Left ventricle myocardium inferior (tissue), 1 donor: ENCODE data around the gene CTNNA2. TPM values are rescaled to one million over a fixed set of nuclear protein-coding genes. Genes with fewer than 3 reads are reported as not detected.

Experiments used
- DNase-seq: peaks from one replicate; pipeline ENCODE4 v3.0.0-alpha.2; 2020
- H3K27ac ChIP-seq: fragments of 200-600 bp; replicated peaks from 2 replicates; pipeline ENCODE4 v1.8.0; 2021
- H3K27me3 ChIP-seq: fragments of 200-600 bp; 2 replicates; pipeline ENCODE4 v1.8.0; 2021; ENCODE audit warnings: low read depth
- H3K36me3 ChIP-seq: fragments of 200-600 bp; 2 replicates; pipeline ENCODE4 v1.8.0; 2021
- H3K4me1 ChIP-seq: fragments of 200-600 bp; 2 replicates; pipeline ENCODE4 v1.8.0; 2021
- H3K4me3 ChIP-seq: fragments of 200-600 bp; 2 replicates; pipeline ENCODE4 v1.8.0; 2021; ENCODE audit warnings: mild to moderate bottlenecking, moderate library complexity
- H3K9me3 ChIP-seq: fragments of 200-600 bp; replicated peaks from 2 replicates; pipeline ENCODE4 v1.8.0; 2021
- CTCF ChIP-seq: fragments of 200-600 bp; IDR thresholded peaks from 2 replicates; pipeline ENCODE4 v1.8.0; 2021; ENCODE audit warnings: antibody characterized with exemption, mild to moderate bottlenecking, borderline replicate concordance
- intact Hi-C: fragments of 100-400 bp; cut with micrococcal nuclease; formaldehyde crosslinking; loops from one replicate; pipeline ENCODE4 v1.11.0; 2022
- total RNA-seq: library from RNA; stranded (reverse); fragmentation: NEBNext Ultra II Directional; extraction: Animal tissue kit (Norgen Biotek cat#: 25700); gene quantifications from one replicate; pipeline ENCODE4 v1.2.1, GENCODE V29; 2021
- donor health status: DM: no; HTN: yes; CAD: no; lungs with severe emphysema.

Gene CTNNA2
- total RNA-seq, 1 donor from 2014 or later: not detected

- no peak for DNase-seq
- intact Hi-C loops: no loop called here
Observed at GRCh38 chr2:79872656-79873055, 359.8 kb downstream of the CTNNA2 start.

GRCh38 chr2:79874015-79874414 lies 361.2 kb downstream of the CTNNA2 start:
- no peaks in the 10 kb centered on the region for H3K4me1 ChIP-seq
- H3K9me3 ChIP-seq: no peaks in the 10 kb centered on the region
- no peaks in the 10 kb centered on the region for H3K36me3 ChIP-seq
- H3K27ac ChIP-seq: no peak overlapping the region
- DNase-seq: no peak
- H3K4me3 ChIP-seq: no peak overlapping the region
- intact Hi-C loops: no loop called here
- TF ChIP-seq CTCF: no peak
- no peaks in the 10 kb centered on the region for H3K27me3 ChIP-seq

More at GRCh38 chr2:79872656-79873055, 359.8 kb downstream of the CTNNA2 start:
- TF ChIP-seq CTCF: no peak
- no peaks in the 10 kb centered on the region for H3K9me3 ChIP-seq
- H3K4me1 ChIP-seq: no peaks in the 10 kb centered on the region
- H3K27ac ChIP-seq: no peak overlapping the region
- no peaks in the 10 kb centered on the region for H3K27me3 ChIP-seq
- H3K4me3 ChIP-seq: no peak overlapping the region
- H3K36me3 ChIP-seq: no peaks in the 10 kb centered on the region

GRCh38 chr2:79876430-79876829 lies 363.6 kb downstream of the CTNNA2 start:
- Histone ChIP-seq H3K27ac (no peak overlapping the region), H3K9me3 (no peaks in the 10 kb centered on the region), H3K4me3 (no peak overlapping the region), H3K4me1 (no peaks in the 10 kb centered on the region), H3K36me3 (no peaks in the 10 kb centered on the region), H3K27me3 (no peaks in the 10 kb centered on the region)
- DNase-seq: no peak
- intact Hi-C loops: no loop called here
- TF ChIP-seq CTCF: peak; percentile 20

GRCh38 chr2:79882548-79882947 lies 369.7 kb downstream of the CTNNA2 start:
- Histone ChIP-seq H3K27me3 (peaks cover 22% of the 10 kb centered on the region), H3K9me3 (no peaks in the 10 kb centered on the region), H3K36me3 (no peaks in the 10 kb centered on the region), H3K4me3 (no peak overlapping the region), H3K27ac (no peak overlapping the region), H3K4me1 (no peaks in the 10 kb centered on the region)
- no peak for DNase-seq
- intact Hi-C loops: no loop called here
- TF ChIP-seq CTCF: no peak

GRCh38 chr2:79887747-79888374 lies 375.0 kb downstream of the CTNNA2 start:
- no peak overlapping the region for H3K4me3 ChIP-seq
- no peaks in the 10 kb centered on the region for H3K9me3 ChIP-seq
- peak; percentile 72 for TF ChIP-seq CTCF
- intact Hi-C loops: no loop called here
- H3K27ac ChIP-seq: no peak overlapping the region
- no peak for DNase-seq
- H3K4me1 ChIP-seq: no peaks in the 10 kb centered on the region
- H3K36me3 ChIP-seq: no peaks in the 10 kb centered on the region
- H3K27me3 ChIP-seq: peaks cover 52% of the 10 kb centered on the region
